ENCODE results near the gene ANKRD2. TPM values are rescaled to one million over a fixed set of nuclear protein-coding genes. Genes with fewer than 3 reads are reported as not detected.
A peak's percentile ranks its signal among the peaks of the same experiment; 100 is the strongest.

The ANKRD2 gene
- total and polyA plus RNA-seq, 2 donors from 2014 or later: 3.6 to 10.0 TPM

DNA sequence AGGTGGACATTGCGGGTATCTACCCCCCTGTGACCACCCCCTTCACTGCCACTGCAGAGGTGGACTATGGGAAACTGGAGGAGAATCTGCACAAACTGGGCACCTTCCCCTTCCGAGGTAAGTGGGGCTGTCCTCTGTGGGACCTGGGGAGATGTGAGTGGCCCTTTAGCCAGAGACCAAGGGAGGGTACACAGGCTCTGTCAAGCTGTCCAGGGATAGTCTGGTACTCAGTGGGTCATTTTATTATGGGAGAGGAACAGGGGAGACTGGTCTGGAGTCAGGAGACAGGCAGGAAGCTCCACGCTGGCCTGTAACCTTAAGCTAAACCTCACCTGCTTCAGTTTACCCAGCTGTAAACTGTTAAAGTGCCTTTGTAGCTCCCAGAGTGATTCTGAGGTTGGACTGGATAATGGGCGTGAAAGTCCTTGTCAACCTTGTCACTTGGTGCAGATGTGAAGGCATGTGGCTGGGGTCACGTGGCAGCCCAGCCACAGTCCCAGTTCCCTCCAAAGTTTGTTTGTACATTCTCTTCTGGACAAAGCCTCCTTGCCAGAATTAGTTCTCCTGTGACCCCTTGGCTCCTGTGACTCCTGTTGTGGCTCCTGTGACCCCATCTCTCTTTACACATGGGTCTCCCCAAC is 12.3 kb downstream of the ANKRD2 start:
- DNase-seq (no peak), FAIRE-seq (no peak)
- H3K27ac ChIP-seq (ENCODE audit: low read depth in 2 of 2, low read length in 2 of 2): peak overlapping the region; percentile 94 to 95
- intact Hi-C loops (cut with DNase I): no loop called here
- H3K9ac ChIP-seq (ENCODE audit: low read length in 3 of 3): peak overlapping the region in 1 of 3 donors; percentile 86
- H3K27me3 ChIP-seq (ENCODE audit: control insufficient read depth, insufficient read depth, low read length): no peaks in the 10 kb centered on the region
- H3K4me1 ChIP-seq (ENCODE audit: control insufficient read depth in 2 of 3, insufficient read depth in 2 of 3, low read depth in 1 of 3, low read length in 3 of 3): peaks cover 0 to 32% (median 17%) of the 10 kb centered on the region in 3 donors
- no peaks in the 10 kb centered on the region for H3K36me3 ChIP-seq (ENCODE audit: control insufficient read depth in 2 of 3, insufficient read depth in 3 of 3, low read length in 3 of 3)
- H3K4me3 ChIP-seq (ENCODE audit: low read length in 3 of 3): peak overlapping the region in 2 of 3 donors; percentile 40 to 76
- TF ChIP-seq, protein P1, sequence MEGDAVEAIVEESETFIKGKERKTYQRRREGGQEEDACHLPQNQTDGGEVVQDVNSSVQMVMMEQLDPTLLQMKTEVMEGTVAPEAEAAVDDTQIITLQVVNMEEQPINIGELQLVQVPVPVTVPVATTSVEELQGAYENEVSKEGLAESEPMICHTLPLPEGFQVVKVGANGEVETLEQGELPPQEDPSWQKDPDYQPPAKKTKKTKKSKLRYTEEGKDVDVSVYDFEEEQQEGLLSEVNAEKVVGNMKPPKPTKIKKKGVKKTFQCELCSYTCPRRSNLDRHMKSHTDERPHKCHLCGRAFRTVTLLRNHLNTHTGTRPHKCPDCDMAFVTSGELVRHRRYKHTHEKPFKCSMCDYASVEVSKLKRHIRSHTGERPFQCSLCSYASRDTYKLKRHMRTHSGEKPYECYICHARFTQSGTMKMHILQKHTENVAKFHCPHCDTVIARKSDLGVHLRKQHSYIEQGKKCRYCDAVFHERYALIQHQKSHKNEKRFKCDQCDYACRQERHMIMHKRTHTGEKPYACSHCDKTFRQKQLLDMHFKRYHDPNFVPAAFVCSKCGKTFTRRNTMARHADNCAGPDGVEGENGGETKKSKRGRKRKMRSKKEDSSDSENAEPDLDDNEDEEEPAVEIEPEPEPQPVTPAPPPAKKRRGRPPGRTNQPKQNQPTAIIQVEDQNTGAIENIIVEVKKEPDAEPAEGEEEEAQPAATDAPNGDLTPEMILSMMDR (IDR thresholded peaks at IDR 0.05; ENCODE audit: borderline replicate concordance, extremely low read depth, insufficient read depth): no peak
- H3K9me3 ChIP-seq (ENCODE audit: control insufficient read depth in 2 of 3, insufficient read depth in 1 of 3, low read length in 3 of 3): no peaks in the 10 kb centered on the region

DNA sequence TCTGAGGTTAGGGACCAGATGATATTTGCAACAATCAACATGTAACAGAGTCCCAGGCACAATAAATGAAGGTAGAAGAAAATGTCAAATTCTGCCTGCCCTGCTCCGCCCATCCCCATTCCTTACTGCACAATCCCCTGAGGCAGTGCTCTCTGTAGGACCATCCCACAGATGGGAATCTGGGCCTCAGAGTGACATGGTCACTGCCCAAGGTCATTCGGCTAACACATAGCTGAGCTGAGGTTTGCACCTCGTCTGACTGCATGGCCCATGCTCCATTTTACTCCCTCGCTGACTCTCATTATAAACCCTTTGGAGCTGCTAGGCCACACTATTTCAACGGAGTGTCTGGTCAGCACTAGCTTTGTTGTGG is 12.8 kb downstream of the ANKRD2 start:
- no peaks in the 10 kb centered on the region for H3K27me3 ChIP-seq (ENCODE audit: control insufficient read depth, insufficient read depth, low read length)
- TF ChIP-seq, protein P1 (IDR thresholded peaks at IDR 0.05; ENCODE audit: borderline replicate concordance, extremely low read depth, insufficient read depth): no peak
- peaks cover 0 to 32% (median 17%) of the 10 kb centered on the region in 3 donors for H3K4me1 ChIP-seq (ENCODE audit: control insufficient read depth in 2 of 3, insufficient read depth in 2 of 3, low read depth in 1 of 3, low read length in 3 of 3)
- H3K27ac ChIP-seq (ENCODE audit: low read depth in 2 of 2, low read length in 2 of 2): peak overlapping the region; percentile 94 to 95
- peak overlapping the region in 1 of 3 donors; percentile 86 for H3K9ac ChIP-seq (ENCODE audit: low read length in 3 of 3)
- FAIRE-seq (no peak), DNase-seq (no peak)
- H3K36me3 ChIP-seq (ENCODE audit: control insufficient read depth in 2 of 3, insufficient read depth in 3 of 3, low read length in 3 of 3): no peaks in the 10 kb centered on the region
- intact Hi-C loops (cut with DNase I): no loop called here
- H3K4me3 ChIP-seq (ENCODE audit: low read length in 3 of 3): peak overlapping the region in 2 of 3 donors; percentile 40 to 76
- no peaks in the 10 kb centered on the region for H3K9me3 ChIP-seq (ENCODE audit: control insufficient read depth in 2 of 3, insufficient read depth in 1 of 3, low read length in 3 of 3)

DNA sequence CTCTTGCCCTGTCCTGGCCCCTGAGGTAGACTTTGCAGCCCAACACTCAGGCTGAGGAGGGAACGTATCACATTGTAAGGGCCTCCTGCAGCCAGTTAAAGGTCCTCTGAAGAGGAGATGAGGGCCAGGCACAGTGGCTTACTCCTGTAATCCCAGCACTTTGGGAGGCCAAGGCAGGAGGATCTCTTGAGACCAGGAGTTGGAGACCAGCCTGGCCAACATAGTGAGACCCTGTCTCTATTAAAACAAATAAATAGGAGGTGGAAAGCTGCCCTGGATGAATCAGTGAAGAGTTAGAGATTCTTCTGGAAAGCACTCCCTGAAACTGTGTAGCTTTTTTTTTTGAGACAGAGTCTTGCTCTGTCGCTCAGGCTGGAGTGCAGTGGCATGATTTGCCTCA is 14.6 kb downstream of the ANKRD2 start:
- Histone ChIP-seq H3K9ac (ENCODE audit: low read length in 3 of 3) (peak overlapping the region in 1 of 3 donors; percentile 86), H3K4me1 (ENCODE audit: control insufficient read depth in 2 of 3, insufficient read depth in 2 of 3, low read depth in 1 of 3, low read length in 3 of 3) (peaks cover 0 to 30% (median 13%) of the 10 kb centered on the region in 3 donors), H3K27ac (ENCODE audit: low read depth in 2 of 2, low read length in 2 of 2) (peak overlapping the region in 1 of 2 donors; percentile 72), H3K36me3 (ENCODE audit: control insufficient read depth in 2 of 3, insufficient read depth in 3 of 3, low read length in 3 of 3) (no peaks in the 10 kb centered on the region), H3K27me3 (ENCODE audit: control insufficient read depth, insufficient read depth, low read length) (no peaks in the 10 kb centered on the region), H3K9me3 (ENCODE audit: control insufficient read depth in 2 of 3, insufficient read depth in 1 of 3, low read length in 3 of 3) (no peaks in the 10 kb centered on the region), H3K4me3 (ENCODE audit: low read length in 3 of 3) (peak overlapping the region in 2 of 3 donors; percentile 54 to 76)
- no peak for DNase-seq
- TF ChIP-seq, protein P1 (IDR thresholded peaks at IDR 0.05; ENCODE audit: borderline replicate concordance, extremely low read depth, insufficient read depth): no peak
- intact Hi-C loops (cut with DNase I): no loop called here
- no peak for FAIRE-seq

All from kidney (tissue), 14 donors.